ENCODE data around the gene ZNF619. TPM values are rescaled to one million over a fixed set of nuclear protein-coding genes. Genes with fewer than 3 reads are reported as not detected.

ZNF619 gene
- polyA plus RNA-seq, 3 donors, result 5.9 to 8.5 (median 7.6) TPM

DNA sequence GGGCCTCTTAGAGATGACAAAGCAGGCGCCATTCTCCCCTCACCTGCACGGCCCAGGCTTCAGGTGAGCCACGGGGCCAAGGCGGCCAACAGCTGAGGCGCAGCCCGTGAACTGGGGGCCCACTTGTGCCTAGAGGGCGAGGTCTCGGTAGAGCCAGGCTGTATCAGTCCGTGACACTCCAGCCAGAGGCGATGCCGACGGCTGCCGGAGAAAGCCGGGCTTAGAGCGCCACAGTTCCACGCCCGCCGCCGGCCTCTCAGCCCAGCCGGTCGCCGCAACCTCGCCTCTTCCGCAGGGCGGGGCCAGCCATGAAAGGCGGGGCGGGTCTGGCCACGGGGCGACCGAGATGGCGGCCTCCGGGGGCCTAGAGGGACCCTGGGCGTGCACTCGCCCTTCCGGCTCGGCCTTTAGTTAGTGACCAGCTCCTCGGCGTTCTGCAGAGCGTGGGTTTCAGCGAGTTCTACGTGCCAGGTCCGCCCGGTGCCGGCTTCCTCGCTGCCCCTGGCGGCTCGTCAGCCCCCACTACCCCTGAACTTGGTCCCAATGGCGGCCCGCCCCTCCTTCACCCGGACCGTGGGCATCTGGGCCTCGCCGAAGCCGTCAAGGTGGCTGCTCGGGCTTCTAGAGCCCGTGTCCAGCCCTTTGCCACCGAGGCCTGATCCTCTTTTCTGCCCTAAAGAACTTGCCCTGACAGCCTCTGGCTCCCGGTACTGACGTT is 47.8 kb downstream of the ZNF619 start, which contains the start of gene ZNF621:
Gene ZNF621, plus strand, starts transcription at position 393 of the 718 bp plus-strand sequence. CDS start 881 bp downstream, outside the sequence.
- peak; percentile 88 for DNase-seq

DNA sequence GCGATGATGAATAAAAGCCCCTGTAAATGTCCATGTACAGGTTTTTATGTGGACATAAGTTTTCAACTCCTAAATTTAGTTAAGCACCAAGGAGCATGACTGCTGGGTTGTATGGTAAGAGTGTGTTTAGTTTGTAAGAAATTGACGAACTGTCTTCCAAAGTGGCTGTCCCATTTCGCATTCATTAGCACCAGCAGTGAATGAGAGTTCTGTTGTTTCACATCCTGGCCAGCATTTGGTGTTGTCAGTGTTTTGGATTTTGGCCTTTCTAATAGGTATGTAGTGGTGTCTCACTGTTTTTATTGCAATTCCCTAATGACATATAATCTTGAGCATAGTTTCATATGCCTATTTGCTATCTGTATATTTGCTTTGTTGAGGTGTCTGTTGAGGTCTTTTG is 51.5 kb downstream of the ZNF619 start:
- DNase-seq, result no peak

DNA sequence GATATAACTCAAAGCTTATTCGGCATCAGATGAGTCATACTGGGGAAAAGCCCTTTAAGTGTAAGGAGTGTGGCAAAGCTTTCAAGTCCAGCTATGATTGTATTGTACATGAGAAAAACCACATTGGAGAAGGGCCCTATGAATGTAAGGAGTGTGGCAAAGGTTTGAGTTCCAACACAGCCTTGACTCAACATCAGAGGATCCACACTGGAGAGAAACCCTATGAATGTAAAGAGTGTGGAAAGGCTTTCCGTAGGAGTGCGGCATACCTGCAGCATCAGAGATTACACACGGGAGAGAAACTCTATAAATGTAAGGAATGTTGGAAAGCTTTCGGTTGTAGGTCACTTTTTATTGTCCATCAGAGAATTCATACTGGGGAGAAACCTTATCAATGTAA is 55.3 kb downstream of the ZNF619 start:
- no peak for DNase-seq

DNA sequence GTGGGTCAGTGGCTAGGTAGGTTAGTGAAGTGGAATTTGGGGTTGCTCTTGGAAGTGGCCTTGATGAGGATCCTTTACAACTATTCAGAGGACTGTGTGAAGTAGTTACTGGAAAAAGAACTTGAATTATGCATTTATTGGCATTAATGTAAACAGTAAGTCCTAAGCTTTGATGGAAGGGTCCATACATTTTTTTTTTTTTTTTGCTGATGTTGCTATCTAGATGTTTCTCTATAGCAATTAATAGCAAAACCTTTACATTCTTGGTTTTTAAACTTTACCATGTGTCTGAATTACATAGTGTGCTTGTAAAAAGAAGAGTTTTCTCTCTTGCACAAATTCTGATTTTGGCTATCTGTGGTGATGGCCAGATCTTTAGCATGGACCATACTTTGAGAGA is 57.4 kb downstream of the ZNF619 start:
- no peak for DNase-seq

Other genes with a start within 250 kb of the ZNF619 start
- gene EIF1B, start 167.4 kb upstream of the ZNF619 start, polyA plus RNA-seq (ENCODE audit: insufficient read length in 3 of 3), result 100 to 1,000 TPM; 104 to 116 (median 114) TPM
- gene ENTPD3, start 89.9 kb upstream of the ZNF619 start, polyA plus RNA-seq (ENCODE audit: insufficient read length in 3 of 3), result 1 to 10 TPM; 1.8 to 2.0 (median 1.9) TPM
- 1,000 to 10,000 TPM; 1,408 to 1,850 (median 1,560) TPM for gene RPL14, start 19.8 kb upstream of the ZNF619 start, polyA plus RNA-seq (ENCODE audit: insufficient read length in 3 of 3)
- gene ZNF620, start 28.9 kb downstream of the ZNF619 start, polyA plus RNA-seq (ENCODE audit: insufficient read length in 3 of 3), result 10 to 100 TPM in 2 of 3 donors, 1 to 10 TPM in 1; 9.2 to 11.9 (median 10.6) TPM
- gene ZNF621, start 47.8 kb downstream of the ZNF619 start, polyA plus RNA-seq (ENCODE audit: insufficient read length in 3 of 3), result 10 to 100 TPM; 21.1 to 35.5 (median 31.0) TPM

All from renal pelvis (tissue), 4 donors.